Adrenal gland (tissue), 12 donors: ENCODE results near the gene MYLK3. TPM values are rescaled to one million over a fixed set of nuclear protein-coding genes. Genes with fewer than 3 reads are reported as not detected.
"Not testable (repeated sequence)": the region's sequence is repeated elsewhere in the genome, so short reads cannot be mapped to it uniquely, and the experiment has no call there.

ENCODE experiments used
- DNase-seq, 7 donors: peaks; one replicate each; pipeline ENCODE4 v3.0.0-alpha.2; 2019 to 2020
- H3K27ac ChIP-seq, 5 donors: fragments of 200-600 bp; sonication (generic) in 4 of 5; 1 replicate in 3 of 5; 2 replicates in 2 of 5; pipeline versions ENCODE4 v1.5.1 to v1.8.0; 2016 to 2020; ENCODE audit warnings: mild to moderate bottlenecking in 1 of 5
- H3K27me3 ChIP-seq: fragments of 200-600 bp; 2 replicates; pipeline ENCODE4 v1.8.0; 2021
- H3K36me3 ChIP-seq, 2 donors: fragments of 200-600 bp; replicated peaks in 1 of 2; 1 replicate in 1 of 2; 2 replicates in 1 of 2; pipeline versions ENCODE4 v1.5.1 to v1.8.0; 2018 to 2022
- H3K4me1 ChIP-seq, 2 donors: fragments of 200-600 bp; replicated peaks in 1 of 2; 1 replicate in 1 of 2; 2 replicates in 1 of 2; pipeline versions ENCODE4 v1.5.1 to v1.8.0; 2018 to 2021
- H3K4me3 ChIP-seq, 4 donors: fragments of 200-600 bp; sonication (generic) in 3 of 4; one replicate each; pipeline ENCODE4 v1.5.1; 2016 to 2018
- H3K9me3 ChIP-seq, 3 donors: fragments of 200-600 bp; sonication (generic) in 1 of 3; replicated peaks in 1 of 3; 1 replicate in 2 of 3; 2 replicates in 1 of 3; pipeline versions ENCODE4 v1.5.1 to v1.8.0; 2016 to 2021
- POLR2A ChIP-seq, 2 donors: fragments of 450-650 bp; IDR thresholded peaks; one replicate each; pipeline ENCODE4 v1.6.1; 2017; ENCODE audit warnings: antibody characterized with exemption in 2 of 2, mild to moderate bottlenecking in 2 of 2, moderate library complexity in 1 of 2
- WGBS, 4 donors: extraction: QIAGEN DNeasy Blood & Tissue Kit in 2 of 4; methylation state at CpG; one replicate each; pipeline versions ENCODE4 v1.1.5 to v1.1.7; 2013 to 2017; 5-methylcytosine and 5-hydroxymethylcytosine counted together
- intact Hi-C, 2 donors: fragments of 100-400 bp; cut with DNase I; formaldehyde crosslinking; loops; one replicate each; pipeline versions ENCODE4 v1.14.1 to v1.15.0; 2022 to 2023
- polyA plus RNA-seq, 3 donors: library from polyadenylated mRNA; stranded (reverse); fragments of 200-250 nt in 2 of 3; fragments of 350-450 nt in 1 of 3; fragmentation: Illumina TruSeq in 1 of 3; extraction: RNeasy Lipid Tissue Mini Kit (QIAGEN cat#74804) in 1 of 3; gene quantifications; one replicate each; pipeline ENCODE4 v1.2.3, GENCODE V29; 2013 to 2014
- total RNA-seq, 9 donors: library from RNA; depleted of rRNA in 4 of 9; stranded (reverse); fragments of >200 nt in 4 of 9; fragments of 120-200 nt in 1 of 9; fragmentation: NEBNext Ultra II Directional in 1 of 9; extraction: Animal tissue kit (Norgen Biotek cat#: 25700) in 1 of 9; gene quantifications; one replicate each; pipeline versions ENCODE4 v1.1.0 to v1.2.4, GENCODE V29; 2013 to 2023
- TF ChIP-seq, protein P1 (sequence below), 6 experiments: fragments of 450-650 bp in 4 of 6; fragments of 200-600 bp in 2 of 6; sonication (generic) in 1 of 6; IDR thresholded peaks; 1 replicate in 5 of 6; 2 replicates in 1 of 6; pipeline versions ENCODE4 v1.5.1 to v1.8.0; 2016 to 2021; ENCODE audit warnings: antibody characterized with exemption in 6 of 6, mild to moderate bottlenecking in 2 of 6, moderate library complexity in 1 of 6
- donor health status: healthy with polysubstance abuse.
- donor health status: Bipolar disorder and iron deficiency.
- donor health status: DM: yes; HTN: yes; CAD: no.
- donor health status: DM: no; HTN: no; CAD: no.
- donor health status: DM: no; HTN: no; CAD: no.
- donor health status: DM: yes; HTN: yes; CAD: no.

MYLK3 gene
- total and polyA plus RNA-seq, 12 donors: 0.10 to 3.9 (median 0.68) TPM

DNA sequence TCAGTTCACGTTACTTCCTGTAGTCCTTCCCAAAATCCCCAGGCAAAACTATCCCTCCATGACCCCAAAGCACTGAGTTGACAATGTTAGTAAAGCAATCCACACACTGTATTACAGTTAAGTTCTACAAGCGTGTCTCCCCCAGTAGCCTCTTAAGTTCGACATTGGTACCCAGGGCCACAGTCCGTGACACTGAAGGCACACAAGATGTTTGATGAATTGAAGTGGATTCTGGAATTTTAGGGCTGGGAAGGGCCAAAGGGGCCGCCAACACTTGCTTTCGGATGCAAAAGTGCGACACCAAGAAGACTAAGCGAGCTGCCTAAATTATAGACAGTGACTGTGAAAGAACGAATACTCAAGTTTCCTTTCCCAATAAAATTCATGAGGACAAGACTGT, 60.7 kb downstream of the MYLK3 start:
- intact Hi-C loops: no loop called here
- TF ChIP-seq, protein P1, sequence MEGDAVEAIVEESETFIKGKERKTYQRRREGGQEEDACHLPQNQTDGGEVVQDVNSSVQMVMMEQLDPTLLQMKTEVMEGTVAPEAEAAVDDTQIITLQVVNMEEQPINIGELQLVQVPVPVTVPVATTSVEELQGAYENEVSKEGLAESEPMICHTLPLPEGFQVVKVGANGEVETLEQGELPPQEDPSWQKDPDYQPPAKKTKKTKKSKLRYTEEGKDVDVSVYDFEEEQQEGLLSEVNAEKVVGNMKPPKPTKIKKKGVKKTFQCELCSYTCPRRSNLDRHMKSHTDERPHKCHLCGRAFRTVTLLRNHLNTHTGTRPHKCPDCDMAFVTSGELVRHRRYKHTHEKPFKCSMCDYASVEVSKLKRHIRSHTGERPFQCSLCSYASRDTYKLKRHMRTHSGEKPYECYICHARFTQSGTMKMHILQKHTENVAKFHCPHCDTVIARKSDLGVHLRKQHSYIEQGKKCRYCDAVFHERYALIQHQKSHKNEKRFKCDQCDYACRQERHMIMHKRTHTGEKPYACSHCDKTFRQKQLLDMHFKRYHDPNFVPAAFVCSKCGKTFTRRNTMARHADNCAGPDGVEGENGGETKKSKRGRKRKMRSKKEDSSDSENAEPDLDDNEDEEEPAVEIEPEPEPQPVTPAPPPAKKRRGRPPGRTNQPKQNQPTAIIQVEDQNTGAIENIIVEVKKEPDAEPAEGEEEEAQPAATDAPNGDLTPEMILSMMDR (IDR thresholded peaks at IDR 0.05): no peak
- no peak for TF ChIP-seq POLR2A (IDR thresholded peaks at IDR 0.05)
- 76 to 82% (median 80%) methylated on average over 9 of the region's 9 CpGs for WGBS, 4 donors
- Histone ChIP-seq H3K4me3 (peak overlapping the region in 2 of 4 donors; percentile 77 to 95), H3K27ac (no peak overlapping the region), H3K9me3 (no peaks in the 10 kb centered on the region), H3K36me3 (no peaks in the 10 kb centered on the region), H3K27me3 (no peaks in the 10 kb centered on the region), H3K4me1 (peaks cover 25 to 52% of the 10 kb centered on the region in 2 donors)
- DNase-seq: no peak

DNA sequence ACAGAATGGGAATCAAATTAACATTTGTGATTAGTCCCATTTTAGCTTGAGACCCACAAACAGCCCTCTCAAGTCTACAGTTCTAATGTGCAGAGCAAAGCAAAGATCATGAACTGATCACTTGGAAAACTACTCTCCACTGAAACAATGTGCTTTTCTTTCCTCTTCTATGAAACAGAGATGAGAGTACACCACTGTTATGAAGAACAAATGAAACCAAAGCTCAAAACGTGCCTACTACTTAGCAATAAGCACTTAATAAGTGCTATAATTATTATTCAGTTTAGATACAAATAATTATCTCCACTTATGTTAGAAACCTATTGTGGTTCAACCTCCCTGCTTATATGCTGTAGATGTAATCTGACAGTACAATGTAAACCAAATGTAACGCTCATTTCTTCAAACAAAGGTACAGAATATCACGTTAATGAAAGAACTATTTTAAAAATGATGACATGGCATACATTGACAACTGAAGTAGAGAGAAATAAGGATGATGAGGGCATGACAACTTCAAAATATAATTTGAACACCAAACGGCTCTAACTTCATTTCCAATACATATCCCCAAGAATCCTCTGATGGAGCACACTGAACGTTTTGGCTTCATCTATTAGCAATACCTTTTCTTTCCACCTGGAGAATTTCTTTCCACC, 61.2 kb downstream of the MYLK3 start:
- no peak overlapping the region for H3K27ac ChIP-seq
- TF ChIP-seq POLR2A (IDR thresholded peaks at IDR 0.05): no peak
- TF ChIP-seq, protein P1 (IDR thresholded peaks at IDR 0.05): no peak
- 51 to 63% (median 54%) methylated on average over 5 of the region's 5 CpGs for whole genome bisulfite sequencing, 4 donors
- no peaks in the 10 kb centered on the region for H3K36me3 ChIP-seq
- no peaks in the 10 kb centered on the region for H3K9me3 ChIP-seq
- intact Hi-C loops: no loop called here
- H3K4me1 ChIP-seq: peaks cover 25 to 52% of the 10 kb centered on the region in 2 donors
- H3K27me3 ChIP-seq: no peaks in the 10 kb centered on the region
- no peak overlapping the region for H3K4me3 ChIP-seq
- DNase-seq: no peak

DNA sequence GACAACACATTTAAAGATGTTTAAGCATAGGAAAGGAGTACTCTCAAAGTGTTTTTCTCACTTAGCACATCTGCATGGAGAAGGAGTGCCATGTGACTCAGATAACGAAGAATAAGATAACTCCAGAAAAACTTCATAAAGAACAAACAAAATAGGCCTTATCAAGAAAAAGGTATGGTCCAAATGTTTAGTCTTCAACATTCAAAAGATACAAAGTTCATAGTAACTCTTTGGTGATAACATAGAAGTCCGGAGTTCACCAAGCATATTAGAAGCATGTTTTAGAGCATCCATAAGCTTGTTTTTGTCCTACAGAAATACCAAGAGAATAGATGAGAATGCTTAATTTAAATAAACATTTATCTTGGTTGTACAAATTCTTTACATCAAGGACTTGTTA, 66.3 kb downstream of the MYLK3 start:
- H3K27ac ChIP-seq, H3K9me3 ChIP-seq, DNase-seq, H3K4me3 ChIP-seq, intact Hi-C loops, H3K27me3 ChIP-seq: not testable (repeated sequence)
- 76 to 91% (median 86%) methylated on average over 2 of the region's 2 CpGs for WGBS, 4 donors
- Histone ChIP-seq H3K4me1 (peaks cover 2 to 30% of the 10 kb centered on the region in 2 donors), H3K36me3 (peaks cover 0 to 34% of the 10 kb centered on the region in 2 donors)

DNA sequence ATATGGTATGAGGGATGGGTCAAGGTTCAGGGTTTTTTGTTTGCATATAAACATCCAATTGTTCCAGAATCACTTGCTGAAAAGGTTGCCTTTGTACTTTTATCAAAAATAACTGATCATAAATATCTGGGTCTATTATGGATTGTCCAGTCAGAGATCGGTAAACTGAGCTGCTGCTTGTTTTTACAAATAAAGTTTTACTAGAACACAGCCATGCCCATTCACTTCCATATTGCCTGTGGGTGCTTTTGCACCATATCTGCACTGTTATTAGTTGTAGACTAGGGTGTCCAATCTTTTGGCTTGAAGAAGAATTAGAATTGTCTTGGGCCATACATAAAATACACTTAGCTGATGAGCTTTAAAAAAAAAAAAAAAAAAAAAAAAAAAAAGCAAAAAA, 70.2 kb downstream of the MYLK3 start:
- peaks cover 0 to 69% of the 10 kb centered on the region in 2 donors for H3K36me3 ChIP-seq
- DNase-seq, H3K4me1 ChIP-seq, H3K4me3 ChIP-seq, H3K27me3 ChIP-seq, H3K27ac ChIP-seq, H3K9me3 ChIP-seq, intact Hi-C loops: not testable (repeated sequence)
- WGBS, 4 donors: 90 to 97% (median 95%) methylated on average over 1 of the region's 1 CpG

DNA sequence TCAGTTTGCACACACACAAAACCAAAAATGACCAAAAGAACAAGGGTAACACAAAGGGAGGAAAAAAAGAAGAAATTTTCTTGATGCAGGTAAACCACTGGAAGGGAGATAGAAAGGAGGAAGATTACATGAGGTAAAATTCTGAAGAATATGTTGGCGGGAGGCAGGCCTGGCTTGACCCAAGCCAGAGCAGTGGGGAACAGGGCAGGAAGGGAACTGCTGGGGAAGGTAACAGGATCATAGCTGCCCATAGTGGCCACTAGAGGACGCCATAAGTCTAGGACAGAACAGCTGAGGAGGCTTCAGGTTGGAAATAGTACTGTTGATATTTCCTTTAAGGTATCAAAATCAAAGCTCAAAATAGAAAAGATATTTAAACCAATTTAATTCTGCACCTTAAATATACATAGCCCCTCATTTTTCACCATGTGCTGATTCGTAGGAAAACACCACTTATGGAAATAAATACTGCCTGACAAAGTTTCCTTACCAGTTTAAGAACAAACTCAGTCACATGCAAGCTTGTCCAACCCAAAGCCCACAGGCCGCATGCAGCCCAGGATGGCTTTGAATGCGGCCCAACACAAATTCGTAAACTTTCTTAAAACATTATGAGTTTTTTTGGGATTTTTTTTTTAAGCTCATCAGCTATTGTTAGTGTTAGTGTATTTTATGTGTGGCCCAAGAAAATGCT, 74.7 kb downstream of the MYLK3 start:
- no peaks in the 10 kb centered on the region for H3K27me3 ChIP-seq
- WGBS, 4 donors: 63 to 71% (median 67%) methylated on average over 6 of the region's 6 CpGs
- no peaks in the 10 kb centered on the region for H3K4me1 ChIP-seq
- TF ChIP-seq POLR2A (IDR thresholded peaks at IDR 0.05): no peak
- TF ChIP-seq, protein P1 (IDR thresholded peaks at IDR 0.05): peak; percentile 80 to 92 (median 90)
- intact Hi-C loops: loop anchor here in 1 of 2 donors (5.0 kb wide), 1 partner anchor 129 kb away; no protein-coding TSS in a partner anchor
- H3K36me3 ChIP-seq: peaks cover 0 to 83% of the 10 kb centered on the region in 2 donors
- H3K27ac ChIP-seq: no peak overlapping the region
- no peaks in the 10 kb centered on the region for H3K9me3 ChIP-seq
- H3K4me3 ChIP-seq: no peak overlapping the region
- peak; percentile 40 to 79 (median 57) for DNase-seq
